ENCODE results near the gene HOPX. TPM values are rescaled to one million over a fixed set of nuclear protein-coding genes. Genes with fewer than 3 reads are reported as not detected.

HOPX gene
- total and polyA plus RNA-seq, 2 of the 8 experiments (the other 6 are each of a cell fraction or from before 2014, with no cell fraction given), result not detected

- H2AK5ac ChIP-seq (ENCODE audit: low read depth, low read length), result no peak overlapping the region
These were observed 34.8 kb downstream of the HOPX start for GRCh38 chr4:56646341-56646740.

More at GRCh38 chr4:56646341-56646740, 34.8 kb downstream of the HOPX start:
- H4K20me1 ChIP-seq (replicated peaks in 1 of 2; ENCODE audit: control insufficient read depth in 1 of 2, insufficient read depth in 2 of 2, low read length in 2 of 2), result no peaks in the 10 kb centered on the region
- no peak overlapping the region for H3K9ac ChIP-seq (replicated peaks in 1 of 4; ENCODE audit: extremely low read depth in 1 of 4, low read depth in 3 of 4, low read length in 3 of 4)
- no peak overlapping the region for H4K8ac ChIP-seq (ENCODE audit: extremely low read depth, insufficient read depth, low read length)
- H3K14ac ChIP-seq (ENCODE audit: insufficient read length), result no peak overlapping the region
- H3K36me3 ChIP-seq (ENCODE audit: control insufficient read depth in 2 of 4, insufficient read depth in 4 of 4, low read length in 3 of 4), result no peaks in the 10 kb centered on the region
- H2BK5ac ChIP-seq (ENCODE audit: low read depth, low read length), result no peak overlapping the region
- H3K56ac ChIP-seq (replicated peaks; ENCODE audit: insufficient read length, low read depth, low read length), result no peak overlapping the region
- H3K23ac ChIP-seq (ENCODE audit: insufficient read length), result no peak overlapping the region
- H2BK15ac ChIP-seq (ENCODE audit: low read length), result no peak overlapping the region
- H4K5ac ChIP-seq (ENCODE audit: insufficient read length, low read depth, low read length), result no peak overlapping the region
- TF ChIP-seq RBBP5 (IDR thresholded peaks at IDR 0.05; ENCODE audit: borderline replicate concordance, low read depth, low read length) (no peak), FOSL1 (IDR thresholded peaks at IDR 0.05; ENCODE audit: insufficient read depth, low read depth, low read length) (no peak), CHD1 (IDR thresholded peaks at IDR 0.05; ENCODE audit: low read depth, low read length) (no peak), POU5F1 (IDR thresholded peaks at IDR 0.05; ENCODE audit: low read depth, low read length) (no peak), RXRA (IDR thresholded peaks at IDR 0.05; ENCODE audit: insufficient read depth, low read depth, low read length) (no peak), CEBPB (IDR thresholded peaks at IDR 0.05; ENCODE audit: low read depth, low read length) (no peak), SP4 (IDR thresholded peaks at IDR 0.05; ENCODE audit: low read length) (no peak), KDM1A (IDR thresholded peaks at IDR 0.05; ENCODE audit: borderline replicate concordance, low read length) (no peak), PHF8 (conservative IDR thresholded peaks at IDR 0.05; ENCODE audit: low read depth, low read length) (no peak), SIX5 (IDR thresholded peaks at IDR 0.05; ENCODE audit: low read depth, low read length) (no peak)
- ChIA-PET CTCF (ENCODE audit: partially characterized antibody) (no interaction called here), POLR2A (ENCODE audit: partially characterized antibody) (no interaction called here)
- H3K18ac ChIP-seq (ENCODE audit: extremely low read depth, low read length), result no peak overlapping the region
- H3K9me3 ChIP-seq (ENCODE audit: insufficient read depth in 2 of 2, low read depth in 1 of 2, low read length in 1 of 2), result peaks cover 0 to 3% of the 10 kb centered on the region in 2 experiments; a peak in 1 of 4 replicates
- no peak overlapping the region for H2BK20ac ChIP-seq (ENCODE audit: low read length)
- H3K23me2 ChIP-seq (ENCODE audit: low read depth, low read length), result no peaks in the 10 kb centered on the region
- FAIRE-seq, result no peak
- no peak for DNase-seq (ENCODE audit: low read depth in 1 of 2, low spot score in 2 of 2)
- WGBS, 2 experiments (ENCODE audit: extremely low coverage in 1 of 2, insufficient coverage in 1 of 2, insufficient read length in 1 of 2, insufficient replicate concordance in 2 of 2, low coverage in 1 of 2, low lambda C conversion rate in 2 of 2, missing lambda C conversion rate in 1 of 2), result 81% methylated on average over 1 of the region's 1 CpG; no CpG with 5 or more reads in 1 of the 2 experiments
- H4K91ac ChIP-seq (replicated peaks; ENCODE audit: insufficient read length, low read length), result no peak overlapping the region
- no peak overlapping the region for H3K4ac ChIP-seq (replicated peaks; ENCODE audit: insufficient read length, low read depth, low read length)
- no peak overlapping the region for H2BK12ac ChIP-seq (ENCODE audit: low read depth, low read length)
- no peak overlapping the region for H2BK120ac ChIP-seq (replicated peaks; ENCODE audit: low read depth, low read length)
- H3K4me1 ChIP-seq (replicated peaks in 1 of 4; ENCODE audit: control insufficient read depth in 3 of 4, insufficient read depth in 4 of 4, low read length in 3 of 4), result no peaks in the 10 kb centered on the region; a peak in 1 of 7 replicates
- peaks cover 0 to 4% (median 0%) of the 10 kb centered on the region in 4 experiments; a peak in 1 of 7 replicates for H3K27me3 ChIP-seq (replicated peaks in 1 of 4; ENCODE audit: control insufficient read depth in 3 of 4, extremely low read depth in 1 of 4, insufficient read depth in 3 of 4, low read length in 3 of 4)
- H3K79me1 ChIP-seq (ENCODE audit: low read depth, low read length), result no peaks in the 10 kb centered on the region
- no peak overlapping the region for H2AFZ ChIP-seq (ENCODE audit: low read length)
- H3K79me2 ChIP-seq (ENCODE audit: control insufficient read depth in 1 of 2, insufficient read depth in 2 of 2, low read length in 2 of 2), result no peaks in the 10 kb centered on the region
- no peak overlapping the region for H3K27ac ChIP-seq (ENCODE audit: low read depth, low read length)
- no peak overlapping the region for H3K4me2 ChIP-seq (ENCODE audit: insufficient read depth in 1 of 2, low read depth in 2 of 2, low read length in 2 of 2)
- H3K4me3 ChIP-seq (ENCODE audit: extremely low read depth in 1 of 4, insufficient read depth in 2 of 4, low read depth in 3 of 4, low read length in 4 of 4), result no peak overlapping the region

All from H1 (cell line).